Measurements from ENCODE around the gene NR6A1.
"Not testable (repeated sequence)": the region's sequence is repeated elsewhere in the genome, so short reads cannot be mapped to it uniquely, and the experiment has no call there.

Gene NR6A1

DNA sequence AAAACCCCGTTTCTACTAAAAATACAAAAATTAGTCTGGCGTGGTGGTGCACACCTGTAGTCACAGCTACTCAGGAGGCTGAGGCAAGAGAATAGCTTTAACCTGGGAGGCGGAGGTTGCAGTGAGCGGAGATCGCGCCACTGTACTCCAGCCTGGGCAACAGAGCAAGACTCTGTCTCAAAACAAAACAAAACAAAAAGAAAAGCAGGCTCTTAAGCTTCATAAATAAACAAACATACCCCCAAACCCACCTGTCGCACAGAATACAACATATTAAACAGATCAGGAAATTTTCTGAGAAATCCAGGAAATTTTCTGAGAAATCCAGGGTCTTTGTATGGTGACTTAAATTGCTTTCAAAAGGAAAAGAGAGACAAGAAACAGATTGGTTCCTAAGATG, 33.0 kb downstream of the NR6A1 start:
- not testable (repeated sequence) for H2AFZ ChIP-seq (ENCODE audit: low read depth, low read length); H3K9me3 ChIP-seq (ENCODE audit: low read length); H3K4me1 ChIP-seq (ENCODE audit: insufficient read depth, low read length); H3K36me3 ChIP-seq (ENCODE audit: insufficient read depth, low read length); H3K27me3 ChIP-seq (ENCODE audit: insufficient read depth, low read length); H3K4me3 ChIP-seq (ENCODE audit: low read length)

DNA sequence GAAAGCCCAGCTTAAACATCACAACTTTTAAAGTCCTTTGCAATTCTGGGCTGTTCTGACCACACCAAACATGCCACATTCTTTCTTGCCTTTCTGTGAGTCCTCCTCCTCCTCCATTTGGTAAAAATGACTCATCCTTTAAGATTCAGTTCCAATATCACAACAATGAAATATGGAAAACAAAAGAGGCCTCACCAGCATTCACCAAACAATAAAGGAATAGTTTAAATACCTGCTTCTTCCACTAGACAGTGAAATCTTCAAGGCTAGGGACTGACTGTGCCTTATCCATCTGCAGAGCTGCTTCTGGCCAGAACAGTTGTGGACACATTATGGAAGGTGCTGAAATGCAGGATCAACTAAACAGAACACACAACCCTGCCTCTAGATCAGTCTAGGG, 36.0 kb downstream of the NR6A1 start:
- Histone ChIP-seq H3K36me3 (ENCODE audit: insufficient read depth, low read length) (peaks cover 8% of the 10 kb centered on the region), H2AFZ (ENCODE audit: low read depth, low read length) (no peak overlapping the region), H3K4me1 (ENCODE audit: insufficient read depth, low read length) (peaks cover 8% of the 10 kb centered on the region), H3K27me3 (ENCODE audit: insufficient read depth, low read length) (no peaks in the 10 kb centered on the region), H3K4me3 (ENCODE audit: low read length) (no peak overlapping the region), H3K9me3 (ENCODE audit: low read length) (no peaks in the 10 kb centered on the region)

DNA sequence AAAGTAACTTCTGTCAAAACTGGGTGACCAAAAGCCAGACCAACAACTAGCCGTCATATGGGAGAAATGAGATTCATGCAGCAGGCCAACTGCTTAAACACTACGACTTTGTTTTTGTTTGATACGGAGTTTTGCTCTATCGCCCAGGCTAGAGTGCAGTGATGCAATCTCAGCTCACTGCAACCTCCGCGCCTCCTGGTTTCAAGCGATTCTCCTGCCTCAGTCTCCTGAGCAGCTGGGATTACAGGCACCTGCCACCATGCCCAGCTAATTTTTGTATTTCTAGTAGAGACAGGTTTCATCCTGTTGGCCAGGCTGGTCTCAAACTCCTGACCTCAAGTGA, 36.4 kb downstream of the NR6A1 start:
- not testable (repeated sequence) for H3K4me3 ChIP-seq (ENCODE audit: low read length); H3K27me3 ChIP-seq (ENCODE audit: insufficient read depth, low read length); H3K36me3 ChIP-seq (ENCODE audit: insufficient read depth, low read length)

DNA sequence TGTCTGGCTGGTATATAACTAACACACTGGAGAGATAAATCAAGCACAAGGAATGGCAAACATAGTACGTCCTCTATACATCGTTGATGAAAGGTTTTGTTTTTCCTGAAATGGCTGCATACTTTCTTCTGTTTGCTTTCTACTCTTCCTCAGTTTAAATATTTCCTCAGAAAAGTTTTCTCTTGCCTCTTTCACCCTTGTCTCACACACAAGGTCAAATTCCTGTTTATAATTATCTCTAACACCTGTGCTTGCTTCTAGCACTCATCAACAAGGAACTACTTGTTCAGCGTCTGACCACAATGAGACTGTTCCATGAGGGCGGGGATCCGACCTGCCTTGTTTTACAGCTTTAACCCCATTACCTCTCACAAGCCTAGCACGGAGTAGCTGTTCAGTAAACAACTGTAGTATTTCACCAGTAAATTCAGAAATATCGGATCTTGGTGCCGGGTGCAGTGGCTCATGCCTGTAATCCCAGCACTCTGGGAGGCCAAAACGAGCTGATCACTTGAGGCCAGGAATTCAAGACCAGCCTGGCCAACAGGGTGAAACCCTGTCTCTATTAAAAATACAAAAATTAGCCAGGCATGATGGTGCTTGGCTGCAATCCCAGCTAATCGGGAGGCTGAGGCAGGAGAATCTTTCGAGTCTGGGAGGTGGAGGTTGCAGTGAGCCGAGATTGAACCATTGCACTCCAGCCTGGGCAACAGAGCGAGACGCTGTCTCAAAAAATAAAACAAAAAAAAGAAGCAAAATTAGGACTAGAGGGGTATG, 37.0 kb downstream of the NR6A1 start:
- Histone ChIP-seq H3K36me3 (ENCODE audit: insufficient read depth, low read length) (peaks cover 8% of the 10 kb centered on the region), H3K4me3 (ENCODE audit: low read length) (no peak overlapping the region), H3K4me1 (ENCODE audit: insufficient read depth, low read length) (peaks cover 8% of the 10 kb centered on the region), H2AFZ (ENCODE audit: low read depth, low read length) (no peak overlapping the region), H3K27me3 (ENCODE audit: insufficient read depth, low read length) (no peaks in the 10 kb centered on the region), H3K9me3 (ENCODE audit: low read length) (no peaks in the 10 kb centered on the region)

More for the DNA sequence above, 36.4 kb downstream of the NR6A1 start:
- not testable (repeated sequence) for H3K9me3 ChIP-seq (ENCODE audit: low read length); H3K4me1 ChIP-seq (ENCODE audit: insufficient read depth, low read length); H2AFZ ChIP-seq (ENCODE audit: low read depth, low read length)

DNA sequence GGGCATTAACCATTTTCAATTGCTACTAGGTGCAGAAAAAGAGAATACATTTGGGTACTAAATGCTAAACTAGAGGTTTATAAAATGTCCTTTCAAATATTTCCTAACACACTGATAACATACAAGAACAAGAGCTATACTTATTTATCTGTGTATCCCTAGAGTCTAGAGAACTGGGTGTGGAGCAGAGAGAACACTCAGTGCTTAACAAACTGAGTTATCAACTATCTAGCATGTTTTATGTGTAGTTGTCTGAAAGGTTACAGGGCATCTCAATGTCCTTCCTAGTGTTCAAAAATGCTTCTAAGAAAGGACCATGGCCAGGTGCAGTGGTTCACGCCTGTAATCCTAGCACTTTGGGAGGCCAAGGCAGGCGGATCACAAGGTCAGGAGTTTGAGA, 40.3 kb downstream of the NR6A1 start:
- no peak overlapping the region for H3K4me3 ChIP-seq (ENCODE audit: low read length)
- peaks cover 8% of the 10 kb centered on the region for H3K36me3 ChIP-seq (ENCODE audit: insufficient read depth, low read length)
- no peaks in the 10 kb centered on the region for H3K27me3 ChIP-seq (ENCODE audit: insufficient read depth, low read length)
- peaks cover 8% of the 10 kb centered on the region for H3K4me1 ChIP-seq (ENCODE audit: insufficient read depth, low read length)
- no peak overlapping the region for H2AFZ ChIP-seq (ENCODE audit: low read depth, low read length)
- no peaks in the 10 kb centered on the region for H3K9me3 ChIP-seq (ENCODE audit: low read length)

DNA sequence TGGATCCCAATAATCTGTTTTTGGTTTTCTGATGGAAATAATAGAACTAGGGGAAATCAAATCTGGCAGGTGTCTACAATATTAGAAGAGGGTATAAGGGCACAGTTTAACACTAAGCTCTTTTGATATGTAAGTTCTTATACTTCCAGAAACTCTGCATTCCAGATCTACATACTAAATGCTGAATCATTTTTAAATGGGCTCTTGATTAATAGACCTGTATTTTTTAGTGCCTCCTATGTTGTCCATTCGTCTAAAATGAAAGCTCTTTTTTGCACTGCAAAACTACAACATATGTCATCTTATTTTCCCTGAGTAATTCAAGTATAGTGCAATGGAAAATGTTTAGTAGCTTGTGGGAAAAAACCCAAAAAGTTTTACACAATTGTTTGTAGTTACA, 44.2 kb downstream of the NR6A1 start:
- Histone ChIP-seq H3K27me3 (ENCODE audit: insufficient read depth, low read length) (no peaks in the 10 kb centered on the region), H3K4me3 (ENCODE audit: low read length) (no peak overlapping the region), H3K4me1 (ENCODE audit: insufficient read depth, low read length) (peaks cover 15% of the 10 kb centered on the region)

DNA sequence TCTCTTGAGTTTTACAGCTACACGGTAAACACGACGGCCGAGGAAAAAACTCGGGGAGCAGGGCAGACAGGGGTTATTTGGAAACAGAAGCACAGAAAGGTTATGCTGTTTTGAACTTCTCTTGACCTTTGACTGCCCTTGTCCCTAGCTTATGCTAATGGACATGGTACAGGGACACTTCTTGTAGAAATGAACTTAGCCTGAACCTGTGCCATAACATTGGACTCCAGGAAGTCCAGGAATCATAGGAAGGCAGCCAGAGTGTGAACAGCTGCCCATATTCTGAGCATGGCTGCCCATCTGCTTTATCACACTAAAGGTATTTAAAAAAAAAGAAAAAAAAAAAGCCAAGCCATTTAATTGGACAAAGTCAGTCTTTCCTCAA, 46.1 kb downstream of the NR6A1 start:
- H3K4me3 ChIP-seq (ENCODE audit: low read length), result no peak overlapping the region

More for the DNA sequence above, 44.2 kb downstream of the NR6A1 start:
- Histone ChIP-seq H3K36me3 (ENCODE audit: insufficient read depth, low read length) (peaks cover 4% of the 10 kb centered on the region), H2AFZ (ENCODE audit: low read depth, low read length) (no peak overlapping the region), H3K9me3 (ENCODE audit: low read length) (no peaks in the 10 kb centered on the region)

DNA sequence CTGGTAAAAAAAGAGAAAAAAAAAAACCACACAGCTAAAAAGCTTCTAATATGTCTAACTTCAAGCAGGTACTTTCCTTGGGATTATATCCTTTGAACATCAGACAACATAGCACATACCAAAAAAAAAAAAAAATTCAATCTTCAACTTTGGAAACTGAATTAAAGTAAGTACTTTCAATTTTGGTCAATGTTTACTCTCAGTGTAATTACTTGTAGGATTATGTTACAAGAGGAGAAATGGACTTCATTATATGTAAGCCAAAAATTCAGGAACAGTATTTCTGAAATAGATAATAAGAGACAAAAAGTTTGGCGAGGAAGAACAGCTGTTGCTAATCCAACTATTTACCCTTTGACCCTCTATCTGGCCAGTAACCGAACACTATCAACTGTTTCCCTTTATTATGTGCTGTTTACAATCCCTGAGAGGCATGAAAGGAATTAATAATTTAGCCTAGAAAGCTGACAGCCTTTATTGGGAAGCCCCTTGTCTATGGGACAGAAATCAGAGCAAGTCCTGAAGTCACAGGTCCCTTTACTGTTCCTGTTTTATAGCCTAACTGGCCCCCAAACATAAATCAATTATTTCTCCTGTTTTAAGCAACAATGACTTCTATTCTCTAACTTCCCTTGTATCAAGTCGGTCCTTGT, 46.6 kb downstream of the NR6A1 start:
- no peaks in the 10 kb centered on the region for H3K27me3 ChIP-seq (ENCODE audit: insufficient read depth, low read length)
- no peaks in the 10 kb centered on the region for H3K36me3 ChIP-seq (ENCODE audit: insufficient read depth, low read length)
- H3K4me3 ChIP-seq (ENCODE audit: low read length), result no peak overlapping the region
- peaks cover 15% of the 10 kb centered on the region for H3K4me1 ChIP-seq (ENCODE audit: insufficient read depth, low read length)
- no peak overlapping the region for H2AFZ ChIP-seq (ENCODE audit: low read depth, low read length)
- no peaks in the 10 kb centered on the region for H3K9me3 ChIP-seq (ENCODE audit: low read length)

More for the DNA sequence above, 46.1 kb downstream of the NR6A1 start:
- Histone ChIP-seq H3K27me3 (ENCODE audit: insufficient read depth, low read length) (no peaks in the 10 kb centered on the region), H3K9me3 (ENCODE audit: low read length) (no peaks in the 10 kb centered on the region), H2AFZ (ENCODE audit: low read depth, low read length) (no peak overlapping the region), H3K4me1 (ENCODE audit: insufficient read depth, low read length) (peaks cover 15% of the 10 kb centered on the region), H3K36me3 (ENCODE audit: insufficient read depth, low read length) (no peaks in the 10 kb centered on the region)

DNA sequence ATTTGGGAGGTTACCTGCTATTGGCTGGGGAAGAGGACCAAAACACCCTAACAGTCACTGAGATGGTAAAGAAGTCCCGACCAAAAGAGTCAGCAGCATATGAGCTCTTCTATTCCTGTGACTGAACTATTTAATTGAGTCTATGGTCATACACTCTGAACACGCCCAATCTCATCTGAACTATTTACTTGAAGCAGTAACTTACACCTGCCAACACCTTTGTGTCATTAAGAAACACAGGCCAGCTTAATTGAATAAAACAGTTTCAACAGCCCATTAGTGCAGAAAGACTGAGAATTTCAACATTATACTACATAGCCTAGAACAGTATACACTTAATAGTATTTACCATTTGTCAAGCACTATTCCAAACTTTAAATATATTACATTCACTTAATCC, 47.8 kb downstream of the NR6A1 start:
- no peak overlapping the region for H3K4me3 ChIP-seq (ENCODE audit: low read length)

DNA sequence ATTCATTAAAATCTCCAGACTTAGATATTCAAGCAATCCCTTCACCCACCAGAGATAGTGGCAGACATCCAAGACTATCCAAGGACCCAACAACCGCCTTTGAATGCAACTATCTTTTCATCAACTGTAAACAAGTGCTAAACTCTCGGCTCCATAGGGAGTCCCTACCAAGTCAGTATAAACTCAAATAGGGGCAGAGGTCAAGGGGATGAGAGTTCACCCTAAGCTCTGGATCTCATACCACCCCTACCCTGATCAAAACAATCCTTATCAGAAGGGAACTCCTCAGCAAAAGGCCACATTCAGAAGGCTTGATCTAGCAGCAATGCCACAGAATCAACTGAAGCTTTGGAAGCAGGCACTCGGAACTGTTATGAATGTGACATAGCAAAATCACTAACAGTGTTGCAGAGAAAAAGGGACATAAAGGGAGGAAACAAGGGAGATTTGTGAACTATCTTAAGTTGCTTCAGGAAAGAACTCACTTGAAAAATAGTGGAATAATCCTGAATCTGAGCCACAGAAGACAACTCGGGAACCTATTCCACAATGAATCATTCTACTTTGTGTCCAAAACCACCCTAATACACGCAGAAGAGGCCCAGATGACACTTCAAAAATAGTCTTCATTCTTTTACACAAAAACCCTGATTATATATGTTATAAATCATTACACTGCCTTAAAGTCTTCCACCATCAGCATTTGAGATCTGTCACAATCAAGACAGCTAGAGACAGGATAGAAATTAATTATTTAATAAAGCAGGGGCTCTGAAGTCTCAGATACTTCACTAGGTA, 49.8 kb downstream of the NR6A1 start:
- Histone ChIP-seq H3K9me3 (ENCODE audit: low read length) (no peaks in the 10 kb centered on the region), H3K27me3 (ENCODE audit: insufficient read depth, low read length) (no peaks in the 10 kb centered on the region), H2AFZ (ENCODE audit: low read depth, low read length) (no peak overlapping the region), H3K4me3 (ENCODE audit: low read length) (no peak overlapping the region), H3K4me1 (ENCODE audit: insufficient read depth, low read length) (peaks cover 15% of the 10 kb centered on the region), H3K36me3 (ENCODE audit: insufficient read depth, low read length) (no peaks in the 10 kb centered on the region)

More for the DNA sequence above, 47.8 kb downstream of the NR6A1 start:
- H3K27me3 ChIP-seq (ENCODE audit: insufficient read depth, low read length), result no peaks in the 10 kb centered on the region
- H2AFZ ChIP-seq (ENCODE audit: low read depth, low read length), result no peak overlapping the region
- peaks cover 15% of the 10 kb centered on the region for H3K4me1 ChIP-seq (ENCODE audit: insufficient read depth, low read length)
- no peaks in the 10 kb centered on the region for H3K36me3 ChIP-seq (ENCODE audit: insufficient read depth, low read length)
- no peaks in the 10 kb centered on the region for H3K9me3 ChIP-seq (ENCODE audit: low read length)

DNA sequence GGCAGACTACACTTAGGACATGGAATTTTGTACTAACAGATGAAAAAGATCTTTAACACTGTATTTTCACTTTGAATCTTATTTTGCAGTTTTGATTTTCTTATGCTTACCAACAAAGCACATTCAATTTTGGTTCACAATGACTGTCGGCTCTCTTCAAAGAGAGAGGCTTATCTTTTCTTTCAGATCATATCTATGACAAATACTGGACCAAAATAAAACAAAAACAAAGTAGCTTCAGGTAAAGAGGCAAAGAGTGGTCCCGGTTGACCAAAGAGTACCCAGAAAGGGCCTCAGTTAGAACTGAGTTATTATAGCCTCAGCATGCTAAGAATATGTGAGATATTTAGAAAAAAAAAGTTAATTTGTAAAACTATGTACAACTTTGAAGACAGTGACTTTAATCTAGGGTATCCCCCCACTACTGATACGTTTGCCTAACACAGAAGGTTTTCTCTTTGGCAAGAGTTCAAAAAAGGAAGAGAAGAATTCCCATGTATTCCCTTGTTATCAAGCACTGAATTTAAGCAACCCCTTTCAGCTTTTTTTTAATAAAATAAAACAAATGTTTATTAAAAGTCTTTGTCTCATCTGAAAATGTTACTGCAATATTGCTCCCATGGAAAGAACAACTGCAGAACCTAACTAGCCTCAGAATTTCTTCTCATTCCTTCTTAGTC, 50.5 kb downstream of the NR6A1 start:
- Histone ChIP-seq H3K4me1 (ENCODE audit: insufficient read depth, low read length) (peaks cover 15% of the 10 kb centered on the region), H3K4me3 (ENCODE audit: low read length) (no peak overlapping the region), H3K27me3 (ENCODE audit: insufficient read depth, low read length) (no peaks in the 10 kb centered on the region), H2AFZ (ENCODE audit: low read depth, low read length) (no peak overlapping the region), H3K9me3 (ENCODE audit: low read length) (no peaks in the 10 kb centered on the region), H3K36me3 (ENCODE audit: insufficient read depth, low read length) (no peaks in the 10 kb centered on the region)

DNA sequence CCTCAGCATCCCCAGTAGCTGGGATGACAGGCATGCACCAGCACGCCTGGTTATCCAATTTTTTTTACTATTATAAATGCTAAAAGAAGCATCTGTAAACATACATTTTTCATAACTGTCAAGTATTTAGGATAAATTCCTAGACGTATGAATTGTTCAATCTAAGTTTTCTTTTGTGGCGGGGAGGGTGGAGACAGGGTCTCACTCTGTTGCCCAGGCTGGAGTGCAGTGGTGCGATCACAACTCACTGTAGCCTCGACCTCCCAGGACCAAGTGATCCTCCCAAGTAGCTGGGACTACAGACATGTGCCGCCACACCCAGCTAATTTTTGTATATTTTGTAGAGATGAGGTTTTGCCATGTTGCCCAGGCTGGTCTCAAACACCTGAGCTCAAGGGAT, 52.2 kb downstream of the NR6A1 start:
- Histone ChIP-seq H3K9me3 (ENCODE audit: low read length) (no peaks in the 10 kb centered on the region), H3K27me3 (ENCODE audit: insufficient read depth, low read length) (no peaks in the 10 kb centered on the region), H3K4me3 (ENCODE audit: low read length) (no peak overlapping the region), H3K4me1 (ENCODE audit: insufficient read depth, low read length) (no peaks in the 10 kb centered on the region), H2AFZ (ENCODE audit: low read depth, low read length) (no peak overlapping the region), H3K36me3 (ENCODE audit: insufficient read depth, low read length) (no peaks in the 10 kb centered on the region)

DNA sequence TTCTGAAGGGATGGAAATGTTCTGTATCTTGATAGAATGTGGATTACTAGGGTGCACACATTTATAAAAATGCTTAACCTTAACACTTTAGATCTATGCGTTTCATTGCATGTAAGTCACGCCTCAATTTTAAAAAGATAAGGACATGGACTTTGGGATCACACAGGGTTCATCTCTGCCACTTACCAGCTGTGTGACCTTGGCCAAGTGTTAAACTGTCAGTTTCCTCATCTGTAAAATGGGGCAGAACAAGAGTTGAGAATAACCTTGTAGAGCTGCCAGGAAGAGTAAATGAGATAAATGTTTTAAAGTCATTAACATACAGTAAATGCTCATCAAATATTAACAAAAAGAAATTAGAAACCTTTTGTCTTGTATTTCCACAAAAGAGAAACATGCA, 53.5 kb downstream of the NR6A1 start:
- Histone ChIP-seq H3K4me3 (ENCODE audit: low read length) (no peak overlapping the region), H3K9me3 (ENCODE audit: low read length) (no peaks in the 10 kb centered on the region), H3K4me1 (ENCODE audit: insufficient read depth, low read length) (no peaks in the 10 kb centered on the region), H2AFZ (ENCODE audit: low read depth, low read length) (no peak overlapping the region), H3K27me3 (ENCODE audit: insufficient read depth, low read length) (no peaks in the 10 kb centered on the region), H3K36me3 (ENCODE audit: insufficient read depth, low read length) (no peaks in the 10 kb centered on the region)
